ENCODE measurements around the gene DAAM1. TPM values are rescaled to one million over a fixed set of nuclear protein-coding genes. Genes with fewer than 3 reads are reported as not detected.

Gene DAAM1
- total RNA-seq, 1 experiment from 2014 or later = 30.4 TPM

GRCh38 chr14:59281609-59282377 lies 93.3 kb downstream of the DAAM1 start:
- H3K27ac Mint-ChIP-seq = no peak overlapping the region
- no peaks in the 10 kb centered on the region; the same call in 1 of the 2 replicates for H3K27me3 Mint-ChIP-seq (ENCODE audit: low read depth)
- H3K4me3 Mint-ChIP-seq = no peak overlapping the region
- H3K4me1 Mint-ChIP-seq = peaks cover 22% of the 10 kb centered on the region
- ChIA-PET POLR2A (no interaction called here), CTCF (no interaction called here)
- H3K9me3 Mint-ChIP-seq = peaks cover 44% of the 10 kb centered on the region
- DNase-seq (ENCODE audit: low spot score) (no peak), ATAC-seq (no peak)
- TF ChIP-seq MXD4 (CRISPR knock-in tag; IDR thresholded peaks at IDR 0.05; ENCODE audit: borderline replicate concordance) = no peak
- no peak for TF ChIP-seq PREB (CRISPR knock-in tag; IDR thresholded peaks at IDR 0.05; ENCODE audit: borderline replicate concordance)
- TF ChIP-seq ATF6 (CRISPR knock-in tag; IDR thresholded peaks at IDR 0.05) = no peak
- no peak for TF ChIP-seq JAZF1 (CRISPR knock-in tag; IDR thresholded peaks at IDR 0.05)
- TF ChIP-seq SOX15 (CRISPR knock-in tag; IDR thresholded peaks at IDR 0.05) = no peak
- TF ChIP-seq IRF2 (CRISPR knock-in tag; IDR thresholded peaks at IDR 0.05; ENCODE audit: borderline replicate concordance, low read depth) = no peak
- no peak for TF ChIP-seq IRF1 (CRISPR knock-in tag; IDR thresholded peaks at IDR 0.05)
- no peak for TF ChIP-seq RORB (CRISPR knock-in tag; IDR thresholded peaks at IDR 0.05)
- TF ChIP-seq AR (CRISPR knock-in tag; IDR thresholded peaks at IDR 0.05) = no peak
- no peak for TF ChIP-seq USF2 (CRISPR knock-in tag; IDR thresholded peaks at IDR 0.05)
- no peak for TF ChIP-seq MLX (CRISPR knock-in tag; IDR thresholded peaks at IDR 0.05)
- no peak for TF ChIP-seq ERG (CRISPR knock-in tag; IDR thresholded peaks at IDR 0.05)
- no peak for TF ChIP-seq CREB1 (CRISPR knock-in tag; IDR thresholded peaks at IDR 0.05)
- H3K36me3 Mint-ChIP-seq = peaks cover 38% of the 10 kb centered on the region

- H3K4me3 Mint-ChIP-seq = no peak overlapping the region
- H3K36me3 Mint-ChIP-seq = peaks cover 38% of the 10 kb centered on the region
- H3K27ac Mint-ChIP-seq = no peak overlapping the region
- CTCF ChIA-PET = no interaction called here
- H3K9me3 Mint-ChIP-seq = peaks cover 44% of the 10 kb centered on the region
- TF ChIP-seq ZBTB43 (CRISPR knock-in tag; IDR thresholded peaks at IDR 0.05) (no peak), ZNF317 (CRISPR knock-in tag; IDR thresholded peaks at IDR 0.05; ENCODE audit: borderline replicate concordance, low read depth) (no peak), USF2 (CRISPR knock-in tag; IDR thresholded peaks at IDR 0.05) (no peak)
- H3K4me1 Mint-ChIP-seq = peaks cover 22% of the 10 kb centered on the region
- H3K27me3 Mint-ChIP-seq (ENCODE audit: low read depth) = no peaks in the 10 kb centered on the region; the same call in 1 of the 2 replicates
- DNase-seq (ENCODE audit: low spot score) (no peak), ATAC-seq (no peak)
- POLR2A ChIA-PET = no interaction called here
Measured at GRCh38 chr14:59282378-59282765, 93.9 kb downstream of the DAAM1 start.
